Prostate gland (tissue), 2 donors: Measurements from ENCODE around the gene SLC24A3. TPM values are rescaled to one million over a fixed set of nuclear protein-coding genes. Genes with fewer than 3 reads are reported as not detected.

Experiments used
- DNase-seq: peaks from one replicate; pipeline ENCODE4 v3.0.0-alpha.2; 2019; ENCODE audit warnings: low spot score
- H3K27ac ChIP-seq, 2 donors: fragments of 200-600 bp; sonication (generic); 2 replicates each; pipeline ENCODE4 v1.5.1; 2017 to 2019
- H3K27me3 ChIP-seq: fragments of 200-600 bp; sonication (generic); replicated peaks from 2 replicates; pipeline ENCODE4 v1.5.1; 2019; ENCODE audit not compliant: insufficient read depth
- H3K36me3 ChIP-seq, 2 donors: fragments of 200-600 bp; sonication (generic); 1 replicate in 1 of 2; 2 replicates in 1 of 2; pipeline versions ENCODE4 v1.5.1 to v1.8.1; 2017 to 2019
- H3K4me1 ChIP-seq: fragments of 200-600 bp; sonication (generic); replicated peaks from 2 replicates; pipeline ENCODE4 v1.5.1; 2019
- H3K4me3 ChIP-seq, 2 donors: fragments of 200-600 bp; sonication (generic); 2 replicates each; pipeline ENCODE4 v1.5.1; 2017 to 2019
- H3K9me3 ChIP-seq: fragments of 200-600 bp; sonication (generic); 2 replicates; pipeline ENCODE4 v1.5.1; 2017
- POLR2A ChIP-seq: fragments of 450-650 bp; IDR thresholded peaks from one replicate; pipeline ENCODE4 v1.6.1; 2016; ENCODE audit warnings: antibody characterized with exemption, mild to moderate bottlenecking
- POLR2AphosphoS5 ChIP-seq: sonication (generic); formaldehyde crosslinking; IDR thresholded peaks from one replicate; pipeline ENCODE4 v1.6.1; 2017; ENCODE audit warnings: antibody characterized with exemption
- WGBS: methylation state at CpG from one replicate; pipeline ENCODE4 v1.1.5; 2018; 5-methylcytosine and 5-hydroxymethylcytosine counted together
- intact Hi-C: fragments of 100-400 bp; cut with DNase I; formaldehyde crosslinking; loops from one replicate; pipeline ENCODE4 v1.14.2; 2022
- total RNA-seq, 2 donors: library from RNA; depleted of rRNA; stranded (reverse); fragments of >200 nt; gene quantifications; one replicate each; pipeline ENCODE4 v1.1.0, GENCODE V29; 2016
- TF ChIP-seq, protein P1 (sequence below), 4 experiments: fragments of 200-600 bp in 2 of 4; fragments of 450-650 bp in 2 of 4; sonication (generic) in 2 of 4; IDR thresholded peaks; 1 replicate in 3 of 4; 2 replicates in 1 of 4; pipeline ENCODE4 v1.5.1; 2016 to 2019; ENCODE audit warnings: antibody characterized with exemption in 4 of 4, mild to moderate bottlenecking in 2 of 4, moderate library complexity in 2 of 4

The SLC24A3 gene
- total RNA-seq, 2 donors from 2014 or later: 4.6 to 8.0 TPM

DNA sequence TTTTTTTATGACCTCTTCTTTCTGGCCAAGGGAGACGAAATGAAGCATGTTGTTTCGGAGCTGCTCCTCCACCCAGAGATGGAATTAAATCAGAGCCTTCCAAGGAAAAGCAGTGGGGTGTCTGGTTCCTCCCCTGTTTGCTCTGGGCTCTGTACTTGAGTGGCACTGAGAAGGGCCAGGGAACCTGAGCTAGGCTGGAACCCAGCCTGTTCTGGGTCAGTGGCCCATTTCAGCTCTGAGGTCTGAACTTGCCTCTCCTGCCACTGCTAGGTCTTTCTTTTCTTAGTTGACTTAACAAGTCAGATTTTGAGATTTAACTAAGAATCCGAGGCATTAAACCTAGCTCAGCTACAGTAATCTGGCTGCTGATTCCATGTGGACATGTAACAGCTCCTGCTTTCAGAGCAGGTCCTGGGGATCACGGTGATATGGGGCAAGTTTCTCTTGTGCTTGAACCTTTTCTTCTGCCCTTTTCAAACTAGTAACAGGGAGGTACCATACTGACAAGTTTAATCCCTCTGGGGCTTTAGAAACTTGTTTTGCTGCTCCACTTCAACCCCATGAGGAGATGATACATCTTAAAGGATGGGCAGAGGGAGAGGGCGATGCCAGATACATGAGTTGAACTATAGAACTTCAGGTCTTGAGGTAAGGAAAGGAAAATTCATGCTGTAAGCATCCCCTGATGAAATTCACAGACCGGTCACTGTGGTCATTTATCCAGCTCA lies 101.1 kb downstream of the SLC24A3 start:
- no peak for DNase-seq
- 81% methylated on average over 6 of the region's 6 CpGs for WGBS
- no peak for TF ChIP-seq POLR2A
- TF ChIP-seq, protein P1, sequence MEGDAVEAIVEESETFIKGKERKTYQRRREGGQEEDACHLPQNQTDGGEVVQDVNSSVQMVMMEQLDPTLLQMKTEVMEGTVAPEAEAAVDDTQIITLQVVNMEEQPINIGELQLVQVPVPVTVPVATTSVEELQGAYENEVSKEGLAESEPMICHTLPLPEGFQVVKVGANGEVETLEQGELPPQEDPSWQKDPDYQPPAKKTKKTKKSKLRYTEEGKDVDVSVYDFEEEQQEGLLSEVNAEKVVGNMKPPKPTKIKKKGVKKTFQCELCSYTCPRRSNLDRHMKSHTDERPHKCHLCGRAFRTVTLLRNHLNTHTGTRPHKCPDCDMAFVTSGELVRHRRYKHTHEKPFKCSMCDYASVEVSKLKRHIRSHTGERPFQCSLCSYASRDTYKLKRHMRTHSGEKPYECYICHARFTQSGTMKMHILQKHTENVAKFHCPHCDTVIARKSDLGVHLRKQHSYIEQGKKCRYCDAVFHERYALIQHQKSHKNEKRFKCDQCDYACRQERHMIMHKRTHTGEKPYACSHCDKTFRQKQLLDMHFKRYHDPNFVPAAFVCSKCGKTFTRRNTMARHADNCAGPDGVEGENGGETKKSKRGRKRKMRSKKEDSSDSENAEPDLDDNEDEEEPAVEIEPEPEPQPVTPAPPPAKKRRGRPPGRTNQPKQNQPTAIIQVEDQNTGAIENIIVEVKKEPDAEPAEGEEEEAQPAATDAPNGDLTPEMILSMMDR (IDR thresholded peaks at IDR 0.05): no peak
- TF ChIP-seq POLR2AphosphoS5: no peak
- intact Hi-C loops: no loop called here
- Histone ChIP-seq H3K27me3 (no peaks in the 10 kb centered on the region), H3K9me3 (no peaks in the 10 kb centered on the region), H3K36me3 (no peaks in the 10 kb centered on the region), H3K4me1 (no peaks in the 10 kb centered on the region), H3K27ac (no peak overlapping the region), H3K4me3 (no peak overlapping the region)

DNA sequence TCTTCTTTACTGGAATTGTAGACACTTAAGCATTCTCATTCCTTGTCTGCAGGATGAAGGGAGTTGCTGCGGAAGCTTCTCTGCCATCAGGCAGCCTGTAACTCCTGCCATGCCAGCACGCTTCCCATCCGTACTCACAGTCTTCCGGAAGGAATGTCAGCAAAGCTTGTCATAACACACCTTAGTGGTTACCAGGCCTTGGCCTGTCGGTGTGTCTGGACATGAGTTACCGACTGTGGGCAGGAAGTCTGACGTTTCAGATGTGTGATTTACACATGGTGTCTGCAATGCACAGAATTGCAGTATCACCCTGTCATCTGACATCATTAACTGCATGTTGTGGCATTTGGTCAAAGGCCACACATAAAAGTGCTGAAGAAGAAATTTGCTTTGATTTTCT lies 102.2 kb downstream of the SLC24A3 start:
- intact Hi-C loops: no loop called here
- H3K9me3 ChIP-seq: no peaks in the 10 kb centered on the region
- no peak overlapping the region for H3K4me3 ChIP-seq
- 45% methylated on average over 7 of the region's 7 CpGs for WGBS
- H3K4me1 ChIP-seq: no peaks in the 10 kb centered on the region
- TF ChIP-seq, protein P1 (IDR thresholded peaks at IDR 0.05): no peak
- no peak for TF ChIP-seq POLR2A
- no peak for TF ChIP-seq POLR2AphosphoS5
- no peaks in the 10 kb centered on the region for H3K27me3 ChIP-seq
- no peak overlapping the region for H3K27ac ChIP-seq
- H3K36me3 ChIP-seq: no peaks in the 10 kb centered on the region
- DNase-seq: no peak

DNA sequence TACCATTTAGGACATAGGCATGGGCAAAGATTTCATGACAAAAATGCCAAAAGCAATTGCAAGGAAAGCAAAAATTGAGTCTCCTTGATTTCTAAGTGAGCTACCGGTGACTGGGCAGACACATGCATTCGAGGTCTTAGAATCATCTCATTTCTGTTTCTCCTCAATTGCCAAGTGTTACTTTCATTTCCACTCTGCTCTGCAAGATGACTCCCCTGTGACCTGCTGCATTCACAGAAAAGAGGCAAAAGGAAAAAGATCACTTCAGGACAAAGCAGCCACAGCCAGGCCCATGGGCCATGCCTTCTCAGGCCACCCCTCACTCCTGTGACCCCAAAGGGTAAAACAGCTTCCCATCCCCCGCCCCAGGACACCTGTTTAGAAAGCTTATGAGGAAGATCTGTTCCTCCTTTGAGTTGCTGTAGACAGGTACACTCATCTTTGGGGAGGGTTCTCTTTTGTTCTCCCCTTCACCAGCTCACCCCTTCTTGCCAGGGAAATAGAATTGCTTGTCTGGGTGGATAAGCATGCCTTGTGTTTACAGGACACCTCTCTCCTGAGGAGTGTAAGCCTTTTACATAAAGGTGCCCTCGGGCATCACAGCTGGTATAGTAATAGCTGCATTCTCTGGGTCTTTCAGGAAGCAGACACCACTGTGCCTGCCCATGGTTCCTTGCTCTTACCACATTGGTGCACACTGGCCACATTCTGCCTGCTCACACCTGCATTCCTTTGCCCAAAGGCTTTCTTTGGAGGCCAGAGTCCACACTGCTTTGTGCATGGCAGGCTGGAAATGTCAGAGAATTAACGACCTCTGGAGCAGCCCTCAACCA lies 105.0 kb downstream of the SLC24A3 start:
- Histone ChIP-seq H3K36me3 (no peaks in the 10 kb centered on the region), H3K27me3 (no peaks in the 10 kb centered on the region), H3K4me1 (no peaks in the 10 kb centered on the region), H3K9me3 (no peaks in the 10 kb centered on the region), H3K4me3 (no peak overlapping the region), H3K27ac (no peak overlapping the region)
- 71% methylated on average over 5 of the region's 5 CpGs for WGBS
- DNase-seq: no peak
- intact Hi-C loops: no loop called here
- TF ChIP-seq POLR2AphosphoS5 (no peak), POLR2A (no peak)
- TF ChIP-seq, protein P1 (IDR thresholded peaks at IDR 0.05): no peak

DNA sequence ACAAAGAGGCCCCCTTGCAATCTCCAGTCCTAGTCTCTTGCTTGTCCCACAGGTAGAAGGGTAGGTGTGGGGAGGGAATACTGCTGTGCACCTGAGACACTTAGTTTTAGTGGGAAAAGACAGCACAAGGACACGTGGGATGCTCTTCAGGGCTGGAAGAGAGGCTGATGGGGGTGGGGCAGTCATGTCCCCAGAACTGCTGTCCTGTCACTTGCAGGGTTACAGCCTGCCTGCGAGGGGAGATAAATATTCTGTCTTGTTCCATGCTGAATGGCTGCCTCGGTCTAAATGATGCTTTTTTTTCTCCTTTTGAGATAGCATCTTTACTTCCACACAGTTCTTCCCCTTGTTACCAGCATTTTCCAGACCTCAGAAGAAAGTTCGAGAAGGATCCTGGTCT lies 106.2 kb downstream of the SLC24A3 start:
- Histone ChIP-seq H3K27me3 (no peaks in the 10 kb centered on the region), H3K4me1 (no peaks in the 10 kb centered on the region), H3K9me3 (no peaks in the 10 kb centered on the region), H3K4me3 (no peak overlapping the region), H3K27ac (no peak overlapping the region), H3K36me3 (no peaks in the 10 kb centered on the region)
- TF ChIP-seq, protein P1 (IDR thresholded peaks at IDR 0.05): no peak
- TF ChIP-seq POLR2A (no peak), POLR2AphosphoS5 (no peak)
- WGBS: 49% methylated on average over 4 of the region's 4 CpGs
- DNase-seq: no peak
- intact Hi-C loops: no loop called here
